Subcutaneous adipose tissue (tissue), 4 donors: ENCODE results near the gene HMGA1. TPM values are rescaled to one million over a fixed set of nuclear protein-coding genes. Genes with fewer than 3 reads are reported as not detected.

Source experiments
- total RNA-seq, 4 donors: library from RNA; depleted of rRNA; stranded (reverse); fragments of >200 nt; gene quantifications; one replicate each; pipeline ENCODE4 v1.1.0, GENCODE V29; 2016
- TF ChIP-seq, protein P1 (sequence below): fragments of 450-650 bp; IDR thresholded peaks from one replicate; pipeline ENCODE4 v1.5.1; 2016; ENCODE audit warnings: low read depth, mild to moderate bottlenecking, control low read depth, antibody characterized with exemption, moderate library complexity

Gene HMGA1
- total RNA-seq, 4 donors from 2014 or later = 10.3 to 21.4 (median 13.5) TPM

DNA sequence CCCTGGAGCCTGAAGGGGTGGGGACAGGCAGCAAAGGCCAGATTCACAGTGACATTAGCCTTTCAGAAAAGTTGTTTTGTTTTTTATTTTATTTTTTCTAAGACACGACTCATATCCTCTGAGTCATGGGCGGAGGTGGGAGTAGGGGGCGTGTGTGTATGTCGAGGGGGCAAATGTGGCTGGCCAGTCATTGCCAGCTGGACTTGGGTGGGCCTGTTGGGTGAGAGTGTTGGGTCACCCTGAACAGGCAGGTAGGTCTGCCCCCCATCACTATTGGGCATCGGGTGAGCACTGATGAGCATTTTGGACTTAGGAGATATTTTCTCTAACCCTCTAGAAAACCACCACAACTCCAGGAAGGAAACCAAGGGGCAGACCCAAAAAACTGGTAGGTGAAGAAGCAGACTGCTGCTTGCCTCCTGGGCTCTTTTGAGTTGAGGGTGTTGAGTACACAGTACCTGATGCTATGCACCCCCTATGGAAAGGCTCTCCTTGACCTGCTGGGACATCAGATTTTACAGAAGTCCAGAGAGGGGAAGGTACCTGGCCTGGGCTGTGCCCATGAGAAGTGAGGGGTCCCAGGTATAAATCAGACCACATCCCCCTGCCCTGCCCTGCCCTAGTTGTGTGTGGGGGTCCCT, 6.6 kb downstream of the HMGA1 start:
- TF ChIP-seq, protein P1, sequence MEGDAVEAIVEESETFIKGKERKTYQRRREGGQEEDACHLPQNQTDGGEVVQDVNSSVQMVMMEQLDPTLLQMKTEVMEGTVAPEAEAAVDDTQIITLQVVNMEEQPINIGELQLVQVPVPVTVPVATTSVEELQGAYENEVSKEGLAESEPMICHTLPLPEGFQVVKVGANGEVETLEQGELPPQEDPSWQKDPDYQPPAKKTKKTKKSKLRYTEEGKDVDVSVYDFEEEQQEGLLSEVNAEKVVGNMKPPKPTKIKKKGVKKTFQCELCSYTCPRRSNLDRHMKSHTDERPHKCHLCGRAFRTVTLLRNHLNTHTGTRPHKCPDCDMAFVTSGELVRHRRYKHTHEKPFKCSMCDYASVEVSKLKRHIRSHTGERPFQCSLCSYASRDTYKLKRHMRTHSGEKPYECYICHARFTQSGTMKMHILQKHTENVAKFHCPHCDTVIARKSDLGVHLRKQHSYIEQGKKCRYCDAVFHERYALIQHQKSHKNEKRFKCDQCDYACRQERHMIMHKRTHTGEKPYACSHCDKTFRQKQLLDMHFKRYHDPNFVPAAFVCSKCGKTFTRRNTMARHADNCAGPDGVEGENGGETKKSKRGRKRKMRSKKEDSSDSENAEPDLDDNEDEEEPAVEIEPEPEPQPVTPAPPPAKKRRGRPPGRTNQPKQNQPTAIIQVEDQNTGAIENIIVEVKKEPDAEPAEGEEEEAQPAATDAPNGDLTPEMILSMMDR = no peak

DNA sequence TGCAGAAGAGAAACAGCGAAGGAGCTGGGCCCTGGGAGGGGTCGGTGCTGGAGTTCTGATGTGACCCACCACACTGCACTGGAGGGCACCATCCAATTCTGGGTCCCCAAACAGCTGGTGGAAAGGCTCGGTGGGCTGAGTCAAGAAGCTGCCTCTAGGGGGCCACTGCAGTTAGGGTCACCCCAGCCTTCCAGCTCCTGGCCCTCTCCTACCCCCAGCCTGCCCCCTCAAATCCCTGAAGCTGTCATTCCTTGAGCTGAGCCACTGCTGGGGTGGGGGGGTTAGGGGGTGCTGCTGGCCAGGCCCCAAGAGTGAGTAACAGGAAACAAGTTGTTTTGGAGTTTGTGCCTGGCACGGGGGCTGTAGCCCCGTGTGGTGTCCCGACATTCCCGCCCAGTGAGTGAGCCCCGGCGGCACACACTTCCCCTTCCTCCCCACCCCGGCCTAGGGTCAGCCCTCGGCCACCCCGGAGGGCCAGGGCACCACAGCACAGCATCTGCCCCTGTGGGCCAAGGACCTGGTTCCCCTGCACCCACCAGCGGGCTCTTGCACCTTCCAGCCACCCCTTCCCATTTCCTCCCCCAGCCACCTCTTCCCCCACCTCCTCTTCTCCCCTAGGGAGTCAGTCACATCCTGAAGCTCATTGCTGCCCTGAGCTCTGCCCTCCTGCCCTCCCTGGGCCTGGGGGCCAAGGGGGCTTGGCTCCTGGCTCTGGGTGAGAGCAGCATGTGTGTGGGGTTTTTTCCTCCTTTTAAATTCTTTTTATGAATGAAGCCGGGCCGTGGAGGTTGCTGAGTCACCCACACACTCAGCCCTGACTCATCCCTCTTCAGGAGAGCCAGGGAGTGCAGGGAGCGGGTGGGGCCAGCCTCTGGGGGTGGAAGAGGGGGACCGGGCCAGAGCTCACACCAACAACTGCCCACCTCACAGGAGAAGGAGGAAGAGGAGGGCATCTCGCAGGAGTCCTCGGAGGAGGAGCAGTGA, 7.5 kb downstream of the HMGA1 start:
- TF ChIP-seq, protein P1 = no peak

DNA sequence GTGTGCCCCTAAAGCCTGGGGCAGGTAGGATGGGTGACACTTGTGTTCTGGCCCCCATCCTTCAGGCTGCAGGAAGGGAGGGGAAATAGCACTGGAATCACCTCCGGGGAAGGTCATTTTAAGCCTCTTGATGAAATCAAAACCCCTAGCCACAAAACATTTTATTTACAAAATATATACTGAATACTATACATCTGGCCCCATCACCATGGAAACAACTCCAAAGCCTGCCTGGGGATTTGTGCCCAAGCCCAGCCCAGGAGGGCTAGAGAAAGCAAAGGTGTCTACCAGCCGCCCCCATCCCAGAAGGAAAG, 9.5 kb downstream of the HMGA1 start:
- TF ChIP-seq, protein P1 = no peak

DNA sequence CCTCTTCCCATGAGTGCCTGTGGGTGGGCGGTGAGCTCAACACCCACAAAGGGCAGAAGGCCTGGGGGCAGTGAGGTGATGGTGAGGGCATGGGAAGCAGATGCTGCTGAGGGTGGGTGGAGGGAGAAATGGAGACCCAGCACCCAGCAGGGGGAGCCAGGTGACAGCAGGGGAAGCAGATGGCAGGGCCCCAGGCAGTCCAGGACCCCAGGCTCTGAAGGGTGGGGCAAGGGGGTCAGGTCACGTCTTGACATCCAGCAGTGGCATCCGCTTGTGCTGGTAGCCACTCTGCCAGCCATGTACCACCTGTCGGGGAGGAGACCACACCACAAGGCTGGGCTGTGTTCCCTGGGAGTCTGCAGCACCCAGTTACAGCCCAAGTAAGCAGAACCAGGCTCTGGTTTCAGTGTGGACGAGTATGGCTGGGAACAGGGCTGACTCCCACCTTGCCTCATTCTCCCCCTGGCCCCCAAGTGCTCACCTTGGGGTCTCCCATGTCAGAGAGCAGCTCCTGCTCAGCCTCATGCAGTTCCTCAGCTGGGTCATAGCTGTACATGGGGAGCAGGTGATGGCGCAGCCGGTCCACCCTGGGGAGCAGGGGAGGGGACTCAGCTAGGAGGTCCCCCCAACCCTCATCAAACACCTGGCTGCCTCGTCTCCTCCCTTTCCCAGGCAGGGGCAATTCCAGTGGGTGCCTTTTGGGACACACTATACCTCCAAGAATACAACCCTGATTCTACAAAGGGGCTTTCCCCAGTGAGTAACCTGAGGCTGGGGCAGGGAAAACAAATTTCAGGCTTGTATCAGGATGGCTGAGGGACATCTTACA, 10.1 kb downstream of the HMGA1 start:
- TF ChIP-seq, protein P1 = no peak

DNA sequence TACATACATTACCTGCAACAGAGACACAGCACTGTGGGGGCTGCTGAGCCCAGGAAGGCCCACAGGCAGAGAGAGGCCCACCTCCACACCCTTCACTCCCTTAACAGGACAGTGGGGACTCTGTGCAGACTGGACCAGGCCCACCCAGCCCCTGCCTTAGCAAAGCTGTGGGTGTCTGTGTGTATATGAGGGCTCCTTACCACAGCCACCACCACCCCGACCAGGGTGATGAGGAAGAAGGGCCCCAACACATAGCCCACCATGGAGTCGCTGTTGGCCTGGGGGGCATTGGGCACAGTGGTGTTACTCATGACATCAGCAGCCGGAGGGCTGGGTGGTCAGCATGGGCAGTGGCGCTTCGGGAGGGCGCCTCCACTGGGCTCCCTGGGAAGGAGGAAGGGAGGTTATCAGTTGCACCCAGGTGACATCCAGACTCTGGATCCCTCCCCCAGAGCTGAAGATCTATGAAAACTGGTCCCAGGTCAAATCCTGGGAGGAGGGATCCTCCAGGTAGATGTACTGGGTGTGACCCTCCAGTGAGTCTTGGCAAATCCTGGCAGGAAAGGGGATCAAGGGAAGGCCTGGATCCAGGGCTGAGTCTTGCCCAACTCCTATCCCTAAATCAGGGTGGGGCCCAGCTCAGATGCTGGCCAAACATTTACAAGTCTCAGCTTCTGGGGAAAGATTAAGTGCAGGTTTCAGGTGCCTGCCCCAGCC, 11.0 kb downstream of the HMGA1 start:
- TF ChIP-seq, protein P1 = no peak

DNA sequence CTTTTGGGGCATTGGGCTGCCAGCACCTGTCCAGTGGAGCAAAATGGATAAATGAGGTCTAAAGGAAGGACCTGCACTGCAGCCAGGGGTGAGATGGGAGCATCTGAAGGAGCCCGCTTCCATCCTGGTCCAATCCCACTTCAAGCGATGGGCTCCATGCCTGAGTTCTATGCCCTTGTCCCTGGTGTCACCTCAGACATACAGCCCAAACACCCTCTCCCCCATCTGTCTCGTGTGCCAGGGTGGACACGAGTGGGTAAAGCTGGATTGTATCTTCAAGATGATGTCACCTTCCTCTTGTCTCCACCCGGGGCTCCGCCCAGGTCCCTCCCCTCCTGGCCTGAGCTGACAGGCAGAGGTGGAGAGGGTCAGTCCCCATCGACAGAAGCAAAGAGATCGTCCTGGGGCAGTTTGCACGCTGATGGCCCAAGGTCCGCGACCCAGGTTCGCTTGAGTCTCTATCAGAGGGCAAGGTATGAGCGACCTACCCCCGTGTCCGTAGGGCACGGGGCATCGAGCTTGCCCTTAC, 11.6 kb downstream of the HMGA1 start:
- TF ChIP-seq, protein P1 = no peak
